ENCODE measurements around the gene LMBR1. TPM values are rescaled to one million over a fixed set of nuclear protein-coding genes. Genes with fewer than 3 reads are reported as not detected.

The LMBR1 gene
- total and polyA plus RNA-seq, 12 donors: 16.9 to 341 (median 117) TPM

DNA sequence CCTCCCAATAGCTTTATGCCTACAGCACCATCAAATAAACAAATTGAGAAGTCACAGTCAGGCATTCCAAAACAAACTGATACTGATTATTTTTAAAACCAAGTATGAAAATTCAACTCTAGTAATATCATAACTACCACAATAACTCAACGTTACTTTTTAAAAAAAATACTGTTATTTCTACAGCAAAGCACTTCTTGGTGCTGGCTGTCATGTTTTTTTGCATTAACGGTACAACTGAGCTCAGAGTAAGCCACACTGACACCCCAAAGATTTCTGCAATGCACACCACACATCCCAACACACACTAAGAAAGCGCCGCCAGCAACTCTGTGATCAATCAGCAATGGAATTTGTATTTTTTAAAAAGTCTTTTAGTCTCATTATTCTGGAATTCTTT is 138.8 kb downstream of the LMBR1 start:
- TF ChIP-seq, protein P1, sequence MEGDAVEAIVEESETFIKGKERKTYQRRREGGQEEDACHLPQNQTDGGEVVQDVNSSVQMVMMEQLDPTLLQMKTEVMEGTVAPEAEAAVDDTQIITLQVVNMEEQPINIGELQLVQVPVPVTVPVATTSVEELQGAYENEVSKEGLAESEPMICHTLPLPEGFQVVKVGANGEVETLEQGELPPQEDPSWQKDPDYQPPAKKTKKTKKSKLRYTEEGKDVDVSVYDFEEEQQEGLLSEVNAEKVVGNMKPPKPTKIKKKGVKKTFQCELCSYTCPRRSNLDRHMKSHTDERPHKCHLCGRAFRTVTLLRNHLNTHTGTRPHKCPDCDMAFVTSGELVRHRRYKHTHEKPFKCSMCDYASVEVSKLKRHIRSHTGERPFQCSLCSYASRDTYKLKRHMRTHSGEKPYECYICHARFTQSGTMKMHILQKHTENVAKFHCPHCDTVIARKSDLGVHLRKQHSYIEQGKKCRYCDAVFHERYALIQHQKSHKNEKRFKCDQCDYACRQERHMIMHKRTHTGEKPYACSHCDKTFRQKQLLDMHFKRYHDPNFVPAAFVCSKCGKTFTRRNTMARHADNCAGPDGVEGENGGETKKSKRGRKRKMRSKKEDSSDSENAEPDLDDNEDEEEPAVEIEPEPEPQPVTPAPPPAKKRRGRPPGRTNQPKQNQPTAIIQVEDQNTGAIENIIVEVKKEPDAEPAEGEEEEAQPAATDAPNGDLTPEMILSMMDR (IDR thresholded peaks at IDR 0.05): no peak
- no peak for TF ChIP-seq POLR2A (IDR thresholded peaks at IDR 0.05)
- H3K27me3 ChIP-seq: no peaks in the 10 kb centered on the region
- no peak for DNase-seq
- 91 to 94% (median 92%) methylated on average over 4 of the region's 4 CpGs for WGBS, 4 donors
- no peak overlapping the region for H3K4me3 ChIP-seq
- no peaks in the 10 kb centered on the region for H3K36me3 ChIP-seq (replicated peaks in 1 of 2)
- H3K4me1 ChIP-seq (replicated peaks in 1 of 2): peaks cover 0 to 11% of the 10 kb centered on the region in 2 donors
- no peak overlapping the region for H3K27ac ChIP-seq
- H3K9me3 ChIP-seq (replicated peaks in 1 of 3): no peaks in the 10 kb centered on the region
- intact Hi-C loops (cut with DNase I): loop anchor here in 1 of 2 donors (10.0 kb wide), 1 partner anchor 69 kb away; no protein-coding TSS in a partner anchor

DNA sequence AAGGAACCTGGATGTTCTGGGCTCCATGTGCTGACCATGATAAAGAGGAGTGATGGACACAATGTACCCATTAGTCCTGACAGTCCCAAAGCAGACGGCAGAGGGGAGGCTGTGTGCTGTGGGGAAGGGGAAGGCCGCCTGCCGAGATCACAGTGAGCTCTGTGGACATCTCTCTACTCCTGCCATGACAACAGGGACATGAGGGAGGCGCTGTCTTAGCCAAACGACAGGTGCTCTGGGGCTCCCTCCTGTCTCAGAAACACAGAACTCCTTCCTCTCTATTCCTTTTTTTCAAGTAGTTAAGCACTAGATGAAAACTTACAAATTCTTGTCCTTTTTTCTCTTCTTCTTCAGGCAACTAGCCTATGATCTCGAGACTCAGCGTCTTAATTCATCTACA is 139.4 kb downstream of the LMBR1 start:
- H3K9me3 ChIP-seq (replicated peaks in 1 of 3): no peaks in the 10 kb centered on the region
- peaks cover 0 to 11% of the 10 kb centered on the region in 2 donors for H3K4me1 ChIP-seq (replicated peaks in 1 of 2)
- H3K27me3 ChIP-seq: no peaks in the 10 kb centered on the region
- no peak for DNase-seq
- no peak overlapping the region for H3K4me3 ChIP-seq
- intact Hi-C loops (cut with DNase I): loop anchor here in 1 of 2 donors (10.0 kb wide), 1 partner anchor 69 kb away; no protein-coding TSS in a partner anchor
- 88 to 96% (median 92%) methylated on average over 7 of the region's 7 CpGs for WGBS, 4 donors
- H3K36me3 ChIP-seq (replicated peaks in 1 of 2): no peaks in the 10 kb centered on the region
- H3K27ac ChIP-seq: no peak overlapping the region
- TF ChIP-seq, protein P1 (IDR thresholded peaks at IDR 0.05): no peak
- no peak for TF ChIP-seq POLR2A (IDR thresholded peaks at IDR 0.05)

DNA sequence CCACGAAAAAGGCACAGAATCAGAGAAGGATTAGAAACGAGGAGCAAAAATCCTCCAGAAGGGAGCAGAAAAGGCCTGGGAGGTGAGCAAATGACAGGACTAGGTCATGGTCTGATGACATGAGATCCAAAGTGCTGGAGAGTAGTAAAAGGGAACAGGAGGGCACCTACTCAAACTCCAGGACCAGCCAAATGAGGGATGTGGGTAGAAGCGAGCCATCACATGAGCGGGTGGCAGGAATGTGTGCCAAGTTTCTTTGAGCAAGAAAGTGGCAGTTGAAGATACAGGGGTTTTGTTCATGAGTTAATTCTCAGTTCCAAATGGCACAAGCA is 139.8 kb downstream of the LMBR1 start:
- no peak overlapping the region for H3K27ac ChIP-seq
- peaks cover 0 to 11% of the 10 kb centered on the region in 2 donors for H3K4me1 ChIP-seq (replicated peaks in 1 of 2)
- no peaks in the 10 kb centered on the region for H3K9me3 ChIP-seq (replicated peaks in 1 of 3)
- TF ChIP-seq, protein P1 (IDR thresholded peaks at IDR 0.05): no peak
- TF ChIP-seq POLR2A (IDR thresholded peaks at IDR 0.05): no peak
- 90 to 96% (median 93%) methylated on average over 4 of the region's 4 CpGs for WGBS, 4 donors
- no peak overlapping the region for H3K4me3 ChIP-seq
- intact Hi-C loops (cut with DNase I): loop anchor here in 1 of 2 donors (10.0 kb wide), 1 partner anchor 68 kb away; no protein-coding TSS in a partner anchor
- no peaks in the 10 kb centered on the region for H3K27me3 ChIP-seq
- H3K36me3 ChIP-seq (replicated peaks in 1 of 2): no peaks in the 10 kb centered on the region
- DNase-seq: no peak

DNA sequence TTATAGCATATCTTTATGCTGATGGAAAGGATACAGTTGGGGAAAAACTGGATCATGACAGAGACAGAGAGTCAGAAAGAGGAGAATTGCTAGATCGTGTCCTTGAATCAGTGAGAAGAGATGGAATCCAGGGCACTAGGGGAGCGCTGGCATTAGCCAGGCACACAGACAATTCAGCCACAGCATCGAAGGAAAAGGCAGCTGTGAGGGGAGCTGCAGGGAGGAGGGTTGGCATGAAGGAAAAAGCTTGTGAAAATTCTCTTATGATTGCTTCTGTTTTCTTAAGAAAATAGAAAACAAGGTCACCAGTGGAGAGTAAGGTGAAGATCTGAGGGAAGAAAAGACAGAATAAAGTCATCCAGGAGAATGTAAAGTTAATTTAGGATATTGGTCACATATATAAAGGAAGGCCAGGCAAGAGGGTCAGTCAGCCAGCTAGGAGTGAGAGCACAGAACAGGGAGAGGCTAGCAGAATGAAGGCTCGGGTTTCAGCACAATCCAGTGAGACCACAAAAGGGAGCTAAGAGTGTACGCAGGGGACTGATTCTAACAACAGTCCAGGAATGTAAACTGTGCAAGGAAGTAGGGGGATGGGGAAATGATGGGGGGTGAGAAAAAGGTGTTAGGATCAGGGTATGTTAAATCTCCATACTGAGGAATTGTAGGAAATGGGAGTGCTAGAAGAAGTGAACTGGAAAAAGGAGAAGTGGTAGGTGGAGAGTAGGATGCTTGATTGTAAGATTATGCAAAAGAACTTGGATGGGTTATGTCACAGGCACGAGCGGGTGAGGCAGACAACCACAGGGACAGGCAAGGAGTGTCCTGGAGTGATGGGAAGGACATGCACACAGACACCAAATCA is 140.4 kb downstream of the LMBR1 start:
- TF ChIP-seq POLR2A (IDR thresholded peaks at IDR 0.05): no peak
- TF ChIP-seq, protein P1 (IDR thresholded peaks at IDR 0.05): no peak
- H3K36me3 ChIP-seq (replicated peaks in 1 of 2): no peaks in the 10 kb centered on the region
- 67 to 76% (median 70%) methylated on average over 7 of the region's 7 CpGs for WGBS, 4 donors
- no peak overlapping the region for H3K4me3 ChIP-seq
- peaks cover 5 to 11% of the 10 kb centered on the region in 2 donors for H3K4me1 ChIP-seq (replicated peaks in 1 of 2)
- peak overlapping the region in 3 of 5 donors; percentile 46 to 71 (median 50) for H3K27ac ChIP-seq
- DNase-seq: peak in 2 of 7 donors; percentile 23 to 26
- H3K9me3 ChIP-seq (replicated peaks in 1 of 3): no peaks in the 10 kb centered on the region
- intact Hi-C loops (cut with DNase I): loop anchor here in 1 of 2 donors (10.0 kb wide), 1 partner anchor 68 kb away; no protein-coding TSS in a partner anchor
- H3K27me3 ChIP-seq: no peaks in the 10 kb centered on the region
